H1 (cell line): ENCODE measurements around the gene OSCP1. TPM values are rescaled to one million over a fixed set of nuclear protein-coding genes. Genes with fewer than 3 reads are reported as not detected.

Experiments used
- CBX5 ChIP-seq: fragments of 300-800, 300-1000 bp; sonication (generic); IDR thresholded peaks from 2 replicates; pipeline ENCODE4 v1.7.1; 2016; ENCODE audit warnings: antibody characterized with exemption, low read length, low read depth
- CTBP2 ChIP-seq: IDR thresholded peaks from 2 replicates; pipeline ENCODE4 v1.7.0; 2011; ENCODE audit warnings: borderline replicate concordance, mild to moderate bottlenecking, moderate library complexity, mixed read lengths, low read length; ENCODE audit not compliant: insufficient read depth, insufficient read length
- EP300 ChIP-seq, 2 experiments: IDR thresholded peaks; 1 replicate in 1 of 2; 2 replicates in 1 of 2; pipeline ENCODE4 v1.6.1; 2011 to 2012; ENCODE audit warnings: low read depth in 2 of 2, low read length in 2 of 2, mild to moderate bottlenecking in 2 of 2, borderline replicate concordance in 1 of 2, inconsistent platforms in 1 of 2, moderate library complexity in 1 of 2
- FOSL1 ChIP-seq: IDR thresholded peaks from 2 replicates; pipeline ENCODE4 v1.6.1; 2011; ENCODE audit warnings: mild to moderate bottlenecking, low read depth, low read length, moderate library complexity; ENCODE audit not compliant: insufficient read depth
- JUN ChIP-seq: IDR thresholded peaks from 2 replicates; pipeline ENCODE4 v1.6.1; 2011; ENCODE audit warnings: low read depth, mild to moderate bottlenecking, improper control_type of control experiment, low read length
- MAFK ChIP-seq: IDR thresholded peaks from 2 replicates; pipeline ENCODE4 v1.6.1; 2012; ENCODE audit warnings: low read depth, mild to moderate bottlenecking, improper control_type of control experiment, low read length
- RXRA ChIP-seq: IDR thresholded peaks from 2 replicates; pipeline ENCODE4 v1.6.1; 2011; ENCODE audit warnings: low read depth, mild to moderate bottlenecking, low read length, moderate library complexity; ENCODE audit not compliant: insufficient read depth
- SP2 ChIP-seq: IDR thresholded peaks from 2 replicates; pipeline ENCODE4 v1.6.1; 2012; ENCODE audit warnings: mild to moderate bottlenecking, low read length, inconsistent platforms
- TAF7 ChIP-seq: optimal IDR thresholded peaks from 2 replicates; pipeline ENCODE3; 2011; ENCODE audit warnings: low read depth, mild to moderate bottlenecking, inconsistent platforms, low read length, moderate library complexity, borderline replicate concordance
- TCF12 ChIP-seq: IDR thresholded peaks from 2 replicates; pipeline ENCODE4 v1.6.1; 2011; ENCODE audit warnings: low read depth, mild to moderate bottlenecking, low read length
- polyA plus RNA-seq, 7 experiments: library from polyadenylated mRNA; depleted of rRNA in 3 of 7; stranded (reverse) in 5 of 7; unstranded in 2 of 7; fragments of >200 nt in 5 of 7; fragments of 200-250 nt in 2 of 7; gene quantifications; 1 replicate in 5 of 7; 2 replicates in 1 of 7; 4 replicates in 1 of 7; pipeline versions ENCODE4 v1.2.1 to v1.2.3, GENCODE V29; 2011 to 2013; ENCODE audit warnings: missing spikeins in 2 of 7, mixed read lengths in 2 of 7
- total RNA-seq: library from RNA; stranded (reverse); fragmentation: NEBNext Ultra II Directional; extraction: Animal tissue kit (Norgen Biotek cat#: 25700); gene quantifications from 2 replicates; pipeline ENCODE4 v1.2.1, GENCODE V29; 2021
- TF ChIP-seq, protein P1 (sequence below), 3 experiments: IDR thresholded peaks; 1 replicate in 2 of 3; 2 replicates in 1 of 3; pipeline versions ENCODE4 v1.5.1 to v1.6.1; 2011; ENCODE audit warnings: low read length in 3 of 3, mild to moderate bottlenecking in 3 of 3, inconsistent platforms in 2 of 3, low read depth in 1 of 3, moderate library complexity in 1 of 3; ENCODE audit not compliant: insufficient read depth in 1 of 3; ENCODE audit errors: control extremely low read depth in 1 of 3
- TF ChIP-seq, protein P2 (sequence below): IDR thresholded peaks from 2 replicates; pipeline ENCODE4 v1.6.1; 2011; ENCODE audit warnings: low read depth, mild to moderate bottlenecking, low read length; ENCODE audit not compliant: insufficient read depth

The OSCP1 gene
- total and polyA plus RNA-seq, 2 of the 8 experiments (the other 6 are each of a cell fraction or from before 2014, with no cell fraction given): 1.8 to 3.3 TPM

DNA sequence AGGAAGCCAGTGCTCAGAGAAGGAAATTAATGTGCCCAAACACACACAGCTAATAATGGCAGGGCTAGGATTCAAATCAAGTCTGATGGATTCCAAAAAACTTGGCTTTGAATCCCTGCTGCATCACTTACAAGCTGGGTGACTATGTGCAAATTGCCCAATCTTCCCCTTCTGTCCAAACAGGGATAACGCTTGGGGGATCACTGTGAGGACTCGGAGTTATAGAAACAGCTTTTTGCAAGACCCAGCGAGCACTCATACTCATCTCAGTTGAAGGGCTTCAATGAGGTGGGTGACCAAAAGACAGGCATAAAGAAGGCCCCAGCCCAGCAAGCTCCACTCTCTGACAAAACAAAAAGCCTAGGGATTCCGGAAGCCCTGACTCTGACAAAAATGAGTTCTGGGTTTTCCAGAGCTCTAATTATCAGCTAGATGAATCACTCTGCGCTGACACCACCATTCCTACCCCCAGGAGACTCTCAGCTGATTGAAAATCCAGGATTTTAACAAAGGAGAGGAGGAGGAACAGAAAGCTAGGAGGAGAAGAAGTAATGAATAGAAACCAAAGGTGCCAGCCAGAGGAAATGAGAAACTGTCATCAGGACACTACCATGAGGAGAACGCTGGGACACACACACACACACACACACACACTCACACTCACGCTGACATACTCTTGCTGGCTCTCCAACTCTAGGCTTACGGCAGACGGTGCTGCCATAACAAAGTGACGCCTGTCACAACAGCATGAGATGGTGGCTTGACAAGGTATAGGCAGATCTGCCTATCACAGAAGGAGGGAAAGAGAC is 62.9 kb downstream of the OSCP1 start (continued):
- TF ChIP-seq, protein P1, sequence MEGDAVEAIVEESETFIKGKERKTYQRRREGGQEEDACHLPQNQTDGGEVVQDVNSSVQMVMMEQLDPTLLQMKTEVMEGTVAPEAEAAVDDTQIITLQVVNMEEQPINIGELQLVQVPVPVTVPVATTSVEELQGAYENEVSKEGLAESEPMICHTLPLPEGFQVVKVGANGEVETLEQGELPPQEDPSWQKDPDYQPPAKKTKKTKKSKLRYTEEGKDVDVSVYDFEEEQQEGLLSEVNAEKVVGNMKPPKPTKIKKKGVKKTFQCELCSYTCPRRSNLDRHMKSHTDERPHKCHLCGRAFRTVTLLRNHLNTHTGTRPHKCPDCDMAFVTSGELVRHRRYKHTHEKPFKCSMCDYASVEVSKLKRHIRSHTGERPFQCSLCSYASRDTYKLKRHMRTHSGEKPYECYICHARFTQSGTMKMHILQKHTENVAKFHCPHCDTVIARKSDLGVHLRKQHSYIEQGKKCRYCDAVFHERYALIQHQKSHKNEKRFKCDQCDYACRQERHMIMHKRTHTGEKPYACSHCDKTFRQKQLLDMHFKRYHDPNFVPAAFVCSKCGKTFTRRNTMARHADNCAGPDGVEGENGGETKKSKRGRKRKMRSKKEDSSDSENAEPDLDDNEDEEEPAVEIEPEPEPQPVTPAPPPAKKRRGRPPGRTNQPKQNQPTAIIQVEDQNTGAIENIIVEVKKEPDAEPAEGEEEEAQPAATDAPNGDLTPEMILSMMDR (IDR thresholded peaks at IDR 0.05; ENCODE audit: control extremely low read depth in 1 of 3, insufficient read depth in 1 of 3, low read depth in 1 of 3, low read length in 3 of 3): no peak
- TF ChIP-seq EP300 (IDR thresholded peaks at IDR 0.05; ENCODE audit: borderline replicate concordance in 1 of 2, low read depth in 2 of 2, low read length in 2 of 2) (no peak), RXRA (no peak), CTBP2 (no peak), SP2 (no peak), TCF12 (no peak), MAFK (no peak), TAF7 (no peak), CBX5 (no peak), FOSL1 (no peak), JUN (no peak)
- TF ChIP-seq, protein P2, sequence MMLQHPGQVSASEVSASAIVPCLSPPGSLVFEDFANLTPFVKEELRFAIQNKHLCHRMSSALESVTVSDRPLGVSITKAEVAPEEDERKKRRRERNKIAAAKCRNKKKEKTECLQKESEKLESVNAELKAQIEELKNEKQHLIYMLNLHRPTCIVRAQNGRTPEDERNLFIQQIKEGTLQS: no peak
